ENCODE measurements around the gene CDCA5. TPM values are rescaled to one million over a fixed set of nuclear protein-coding genes. Genes with fewer than 3 reads are reported as not detected.
A peak's percentile ranks its signal among the peaks of the same experiment; 100 is the strongest.

CDCA5 gene
- total RNA-seq, 1 experiment from 2014 or later = 87.3 TPM

- Histone ChIP-seq H3K9me3 (replicated peaks) (no peaks in the 10 kb centered on the region), H3K27ac (no peak overlapping the region), H3K36me3 (peaks cover 2% of the 10 kb centered on the region; the same call in 1 of the 2 replicates), H3K4me1 (no peaks in the 10 kb centered on the region; the same call in none of the 2 replicates), H3K27me3 (no peaks in the 10 kb centered on the region), H3K4me3 (no peak overlapping the region)
- no peak for DNase-seq
Observed at GRCh38 chr11:65042891-65043290, 40.9 kb downstream of the CDCA5 start.

- Histone ChIP-seq H3K27ac (peak within 1 kb of the TSS; percentile 53), H3K4me1 (no peaks in the 10 kb centered on the region; the same call in none of the 2 replicates), H3K36me3 (peaks cover 2% of the 10 kb centered on the region; the same call in 1 of the 2 replicates), H3K9me3 (replicated peaks) (no peaks in the 10 kb centered on the region), H3K4me3 (peak within 1 kb of the TSS; percentile 81), H3K27me3 (no peaks in the 10 kb centered on the region)
- peak; percentile 96 for DNase-seq
Observed at GRCh38 chr11:65040847-65041622, 42.8 kb downstream of the CDCA5 start, which contains the start of gene SAC3D1. SAC3D1 (plus strand) TSS chr11:65041210; CDS start chr11:65041293, 83 bp downstream.

DNA sequence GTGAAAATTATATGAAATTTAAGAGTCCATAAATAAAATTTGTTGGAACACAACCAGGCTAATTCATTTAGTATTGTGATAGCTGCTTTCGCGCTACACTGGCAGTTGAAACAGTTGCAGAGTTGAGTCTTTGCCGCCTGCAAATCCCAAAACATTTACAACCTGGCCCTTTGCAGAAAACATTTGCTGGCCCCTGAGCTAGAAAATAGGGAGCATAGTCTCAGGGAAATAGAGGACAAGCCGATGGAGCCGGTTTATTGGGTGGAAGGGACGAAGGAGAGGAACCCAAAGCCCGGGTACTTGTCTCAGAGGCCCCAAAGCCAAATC, 43.4 kb downstream of the CDCA5 start:
- Histone ChIP-seq H3K27me3 (no peaks in the 10 kb centered on the region), H3K27ac (peak overlapping the region; percentile 53), H3K36me3 (peaks cover 2% of the 10 kb centered on the region; the same call in 1 of the 2 replicates), H3K4me3 (peak overlapping the region; percentile 81), H3K9me3 (replicated peaks) (no peaks in the 10 kb centered on the region), H3K4me1 (no peaks in the 10 kb centered on the region; the same call in none of the 2 replicates)
- no peak for DNase-seq

GRCh38 chr11:65036931-65037330, 46.9 kb downstream of the CDCA5 start:
- no peaks in the 10 kb centered on the region for H3K9me3 ChIP-seq (replicated peaks)
- no peaks in the 10 kb centered on the region; the same call in 1 of the 2 replicates for H3K4me1 ChIP-seq
- no peaks in the 10 kb centered on the region for H3K36me3 ChIP-seq
- H3K27me3 ChIP-seq = no peaks in the 10 kb centered on the region
- DNase-seq = no peak
- H3K27ac ChIP-seq = no peak overlapping the region
- H3K4me3 ChIP-seq = no peak overlapping the region

DNA sequence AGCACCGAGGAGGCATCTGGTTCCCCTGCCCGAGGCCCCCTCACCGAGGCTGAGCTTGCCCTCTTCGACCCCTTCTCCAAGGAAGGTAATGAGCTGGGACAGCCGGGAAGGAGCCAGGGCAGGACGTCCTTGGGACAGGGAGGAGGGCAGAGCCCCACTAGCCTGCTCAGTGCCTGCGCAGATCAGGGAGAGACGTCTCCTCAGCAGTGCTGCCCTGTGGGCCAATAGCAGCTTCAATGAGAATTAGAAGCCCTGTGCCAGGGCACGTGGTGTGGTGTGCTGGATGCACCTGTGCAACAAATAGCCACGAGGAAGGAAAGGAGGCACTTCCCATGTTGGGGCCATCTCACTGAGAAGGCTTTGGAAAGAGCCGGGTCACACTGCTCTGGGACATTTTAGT, 48.3 kb downstream of the CDCA5 start:
- DNase-seq = no peak
- Histone ChIP-seq H3K27ac (no peak overlapping the region), H3K9me3 (replicated peaks) (no peaks in the 10 kb centered on the region), H3K4me1 (no peaks in the 10 kb centered on the region; the same call in 1 of the 2 replicates), H3K36me3 (no peaks in the 10 kb centered on the region), H3K27me3 (no peaks in the 10 kb centered on the region), H3K4me3 (no peak overlapping the region)

DNA sequence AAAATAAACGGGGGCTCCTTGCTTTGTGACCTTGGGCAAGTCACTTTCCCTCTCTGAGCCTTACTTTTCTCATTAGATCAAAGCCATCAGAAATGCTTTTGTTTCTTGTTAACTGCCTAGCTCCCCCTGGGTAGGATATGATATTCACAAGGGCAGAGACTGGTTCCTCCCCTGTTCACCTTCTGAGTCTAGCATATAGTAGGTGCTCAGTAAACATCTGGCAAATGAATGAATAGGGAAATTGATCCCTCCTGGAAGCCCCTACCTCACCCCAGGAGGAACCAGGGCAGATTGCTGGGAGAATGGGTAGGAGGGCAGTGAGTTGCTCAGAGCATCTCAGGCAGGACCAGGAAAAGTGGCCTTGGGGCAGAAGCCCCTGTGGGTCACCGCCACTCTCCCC, 49.4 kb downstream of the CDCA5 start:
- Histone ChIP-seq H3K4me3 (no peak overlapping the region), H3K9me3 (replicated peaks) (no peaks in the 10 kb centered on the region), H3K4me1 (no peaks in the 10 kb centered on the region), H3K27ac (no peak overlapping the region), H3K27me3 (no peaks in the 10 kb centered on the region), H3K36me3 (no peaks in the 10 kb centered on the region)
- DNase-seq = no peak

GRCh38 chr11:65032216-65032615, 51.6 kb downstream of the CDCA5 start:
- H3K9me3 ChIP-seq (replicated peaks) = no peaks in the 10 kb centered on the region
- no peak overlapping the region for H3K4me3 ChIP-seq
- H3K27me3 ChIP-seq = no peaks in the 10 kb centered on the region
- no peaks in the 10 kb centered on the region; the same call in 1 of the 2 replicates for H3K4me1 ChIP-seq
- no peak for DNase-seq
- no peak overlapping the region for H3K27ac ChIP-seq
- no peaks in the 10 kb centered on the region for H3K36me3 ChIP-seq

Other genes with a start within 250 kb of the CDCA5 start
- gene CDC42BPG, start 239.4 kb downstream of the CDCA5 start, total RNA-seq (2014; rRNA removed; shearing (Covaris generic)) = 0.03 and 0.10 TPM in 2 replicates
- gene EHD1, start 205.4 kb downstream of the CDCA5 start, total RNA-seq (2014; rRNA removed; shearing (Covaris generic)) = 43.4 and 45.0 TPM in 2 replicates
- gene ATG2A, start 166.8 kb downstream of the CDCA5 start, total RNA-seq (2014; rRNA removed; shearing (Covaris generic)) = 6.2 and 7.4 TPM in 2 replicates
- gene PPP2R5B, start 159.4 kb downstream of the CDCA5 start, total RNA-seq (2014; rRNA removed; shearing (Covaris generic)) = 4.7 and 6.4 TPM in 2 replicates
- gene GPHA2, start 148.1 kb downstream of the CDCA5 start, total RNA-seq (2014; rRNA removed; shearing (Covaris generic)) = not detected in 2 replicates
- not detected in 2 replicates for gene MAJIN, start 111.9 kb downstream of the CDCA5 start, total RNA-seq (2014; rRNA removed; shearing (Covaris generic))
- gene BATF2, start 87.1 kb downstream of the CDCA5 start, total RNA-seq (2014; rRNA removed; shearing (Covaris generic)) = 0.43 and 0.51 TPM in 2 replicates
- gene ARL2, start 69.9 kb downstream of the CDCA5 start, total RNA-seq (2014; rRNA removed; shearing (Covaris generic)) = 80.9 and 94.8 TPM in 2 replicates
- gene SNX15, start 56.6 kb downstream of the CDCA5 start, total RNA-seq (2014; rRNA removed; shearing (Covaris generic)) = 13.8 and 14.8 TPM in 2 replicates
- 15.0 TPM in 2 replicates for gene SAC3D1, start 42.8 kb downstream of the CDCA5 start, total RNA-seq (2014; rRNA removed; shearing (Covaris generic))
- gene NAALADL1, start 25.5 kb downstream of the CDCA5 start, total RNA-seq (2014; rRNA removed; shearing (Covaris generic)) = not detected in 2 replicates
- gene ZFPL1, start 182 bp upstream of the CDCA5 start, total RNA-seq (2014; rRNA removed; shearing (Covaris generic)) = 17.6 and 19.2 TPM in 2 replicates
- gene VPS51, start 12.2 kb upstream of the CDCA5 start, total RNA-seq (2014; rRNA removed; shearing (Covaris generic)) = 59.6 and 86.6 TPM in 2 replicates
- 2.9 and 3.7 TPM in 2 replicates for gene TM7SF2, start 27.8 kb upstream of the CDCA5 start, total RNA-seq (2014; rRNA removed; shearing (Covaris generic))
- gene ZNHIT2, start 33.7 kb upstream of the CDCA5 start, total RNA-seq (2014; rRNA removed; shearing (Covaris generic)) = 8.3 and 9.4 TPM in 2 replicates
- 281 and 356 TPM in 2 replicates for gene FAU, start 38.1 kb upstream of the CDCA5 start, total RNA-seq (2014; rRNA removed; shearing (Covaris generic))
- gene MRPL49, start 38.3 kb upstream of the CDCA5 start, total RNA-seq (2014; rRNA removed; shearing (Covaris generic)) = 51.5 and 58.9 TPM in 2 replicates
- gene SYVN1, start 50.5 kb upstream of the CDCA5 start, total RNA-seq (2014; rRNA removed; shearing (Covaris generic)) = 7.8 and 8.4 TPM in 2 replicates
- gene SPDYC, start 86.2 kb upstream of the CDCA5 start, total RNA-seq (2014; rRNA removed; shearing (Covaris generic)) = 0.18 TPM in 1 of 2 replicates, not detected in the other
- 41.1 and 49.4 TPM in 2 replicates for gene CAPN1, start 97.9 kb upstream of the CDCA5 start, total RNA-seq (2014; rRNA removed; shearing (Covaris generic))
- 47.2 and 54.6 TPM in 2 replicates for gene POLA2, start 177.9 kb upstream of the CDCA5 start, total RNA-seq (2014; rRNA removed; shearing (Covaris generic))
- gene CDC42EP2, start 230.8 kb upstream of the CDCA5 start, total RNA-seq (2014; rRNA removed; shearing (Covaris generic)) = 5.6 and 6.0 TPM in 2 replicates
- gene DPF2, start 249.8 kb upstream of the CDCA5 start, total RNA-seq (2014; rRNA removed; shearing (Covaris generic)) = 33.0 and 38.0 TPM in 2 replicates

Measured in SJCRH30 (cell line).